ENCODE measurements around the gene FHOD3. TPM values are rescaled to one million over a fixed set of nuclear protein-coding genes. Genes with fewer than 3 reads are reported as not detected.

FHOD3 gene
- total and polyA plus RNA-seq, 9 of the 15 experiments (the other 6 are each of a cell fraction or from before 2014, with no cell fraction given) = 0.11 TPM; not detected in 8

DNA sequence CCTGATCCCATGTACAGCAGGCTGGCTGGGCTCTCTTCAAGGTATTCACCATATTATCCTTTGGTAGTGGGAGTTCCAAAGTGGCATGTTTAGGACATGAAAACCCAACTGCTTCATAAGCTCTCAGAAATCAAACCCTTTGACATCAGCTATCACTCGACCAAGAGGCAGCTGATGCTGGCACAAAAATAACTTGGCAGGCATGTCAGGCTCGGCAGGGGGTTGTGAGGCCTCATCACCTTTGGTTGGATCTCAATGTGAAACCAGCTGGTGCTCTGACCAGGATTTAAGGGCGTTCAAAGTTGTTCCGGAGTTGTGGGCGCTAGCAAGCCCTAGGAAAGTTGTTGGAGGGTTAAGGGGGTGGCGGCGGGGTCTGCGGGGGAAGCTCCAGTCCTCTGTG, 171.9 kb downstream of the FHOD3 start:
- ChIA-PET POLR2A (interaction anchor here (0.6 kb wide), 1 partner anchor 137 kb away, joined by 3 read pairs; no protein-coding TSS in a partner anchor), CTCF (ENCODE audit: low intra/inter-chr PET ratio) (no interaction called here)
- FAIRE-seq = no peak
- in situ Hi-C loops (cut with MboI) = no loop called here
- peaks cover 14 to 29% of the 10 kb centered on the region in 2 experiments for H3K27me3 ChIP-seq (ENCODE audit: control insufficient read depth in 2 of 2, insufficient read depth in 2 of 2, low read length in 2 of 2)
- 0 out of 2 replicates have a peak, but pooled peaks cover 14% of the 10 kb centered on the region for H4K20me1 ChIP-seq (replicated peaks; ENCODE audit: control insufficient read depth, insufficient read depth, low read length)
- no peak overlapping the region for H3K4me3 ChIP-seq
- no peak for DNase-seq (ENCODE audit: extremely low read depth in 1 of 4, low spot score in 3 of 4)
- peaks cover 0 to 13% of the 10 kb centered on the region in 2 experiments; a peak in 2 of 5 replicates for H3K4me1 ChIP-seq (replicated peaks in 1 of 2; ENCODE audit: control insufficient read depth in 2 of 2, insufficient read depth in 2 of 2, low read length in 2 of 2)
- no peak overlapping the region for H3K27ac ChIP-seq (ENCODE audit: extremely low read depth, low read depth, low read length)
- no peaks in the 10 kb centered on the region for H3K9me3 ChIP-seq (replicated peaks; ENCODE audit: control insufficient read depth, insufficient read depth, low read depth, low read length)
- WGBS (ENCODE audit: insufficient coverage, low coverage, missing lambda C conversion rate) = 0% methylated on average over 8 of the region's 8 CpGs
- no peak overlapping the region for H2AFZ ChIP-seq (ENCODE audit: low read depth, low read length)
- H3K9me1 ChIP-seq (ENCODE audit: control insufficient read depth, insufficient read depth, low read length) = no peaks in the 10 kb centered on the region
- no peaks in the 10 kb centered on the region for H3K79me2 ChIP-seq (ENCODE audit: control insufficient read depth, insufficient read depth, low read length)
- H3K9ac ChIP-seq (ENCODE audit: insufficient read depth in 1 of 2, low read depth in 2 of 2, low read length in 2 of 2) = no peak overlapping the region
- intact Hi-C loops (cut with micrococcal nuclease) = no loop called here
- no TSS peak for BruUV-seq (replicated peaks)
- no peaks in the 10 kb centered on the region for H3K36me3 ChIP-seq (ENCODE audit: control insufficient read depth, insufficient read depth, low read length)
- H3K4me2 ChIP-seq (ENCODE audit: insufficient read depth, low read length) = no peak overlapping the region
- ATAC-seq = no peak
- no peak for TF ChIP-seq ZKSCAN1 (IDR thresholded peaks at IDR 0.05; ENCODE audit: low read depth, low read length)
- no peak for TF ChIP-seq ELF1 (tag; IDR thresholded peaks at IDR 0.05)
- TF ChIP-seq MGA (IDR thresholded peaks at IDR 0.05) = no peak
- no peak for TF ChIP-seq BMI1 (IDR thresholded peaks at IDR 0.05; ENCODE audit: low read length)
- TF ChIP-seq POLR2G (IDR thresholded peaks at IDR 0.05; ENCODE audit: low read depth, low read length) = no peak
- no peak for TF ChIP-seq JUNB (CRISPR knock-in tag; conservative IDR thresholded peaks at IDR 0.05)
- TF ChIP-seq, protein P1, sequence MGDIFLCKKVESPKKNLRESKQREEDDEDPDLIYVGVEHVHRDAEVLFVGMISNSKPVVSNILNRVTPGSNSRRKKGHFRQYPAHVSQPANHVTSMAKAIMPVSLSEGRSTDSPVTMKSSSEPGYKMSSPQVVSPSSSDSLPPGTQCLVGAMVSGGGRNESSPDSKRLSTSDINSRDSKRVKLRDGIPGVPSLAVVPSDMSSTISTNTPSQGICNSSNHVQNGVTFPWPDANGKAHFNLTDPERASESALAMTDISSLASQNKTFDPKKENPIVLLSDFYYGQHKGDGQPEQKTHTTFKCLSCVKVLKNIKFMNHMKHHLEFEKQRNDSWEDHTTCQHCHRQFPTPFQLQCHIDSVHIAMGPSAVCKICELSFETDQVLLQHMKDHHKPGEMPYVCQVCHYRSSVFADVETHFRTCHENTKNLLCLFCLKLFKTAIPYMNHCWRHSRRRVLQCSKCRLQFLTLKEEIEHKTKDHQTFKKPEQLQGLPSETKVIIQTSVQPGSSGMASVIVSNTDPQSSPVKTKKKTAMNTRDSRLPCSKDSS (IDR thresholded peaks at IDR 0.05; ENCODE audit: low read depth, partially characterized antibody) = no peak

Measured in K562 (cell line).